NCI-H2227 (cell line): ENCODE measurements around the gene AKAP12.
A peak's percentile ranks its signal among the peaks of the same experiment; 100 is the strongest.
"Not testable (repeated sequence)": the region's sequence is repeated elsewhere in the genome, so short reads cannot be mapped to it uniquely, and the experiment has no call there.

Source experiments
- DNase-seq: peaks from one replicate; lab custom pipeline; 2025; ENCODE audit not compliant: unreplicated experiment; lab: John Stamatoyannopoulos, UW

The AKAP12 gene

DNA sequence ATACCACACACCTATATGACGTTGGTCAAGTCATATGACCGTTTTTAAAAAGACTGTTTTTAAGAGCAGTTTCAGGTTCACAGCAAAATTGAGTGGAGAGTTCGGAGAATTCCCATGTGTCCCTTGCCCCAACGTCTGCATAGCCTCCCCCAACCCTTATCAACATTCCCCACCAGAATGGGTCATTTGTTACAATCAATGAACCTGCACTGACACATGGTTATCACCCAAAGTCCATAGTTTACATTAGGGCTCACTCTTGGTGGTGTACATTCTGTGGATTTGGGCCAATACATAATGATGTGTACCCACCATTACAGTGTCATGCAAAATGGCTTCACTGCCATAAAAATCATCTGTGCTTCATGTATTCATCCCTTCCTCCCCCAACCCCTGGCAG lies 99.6 kb downstream of the AKAP12 start:
- DNase-seq: no peak

DNA sequence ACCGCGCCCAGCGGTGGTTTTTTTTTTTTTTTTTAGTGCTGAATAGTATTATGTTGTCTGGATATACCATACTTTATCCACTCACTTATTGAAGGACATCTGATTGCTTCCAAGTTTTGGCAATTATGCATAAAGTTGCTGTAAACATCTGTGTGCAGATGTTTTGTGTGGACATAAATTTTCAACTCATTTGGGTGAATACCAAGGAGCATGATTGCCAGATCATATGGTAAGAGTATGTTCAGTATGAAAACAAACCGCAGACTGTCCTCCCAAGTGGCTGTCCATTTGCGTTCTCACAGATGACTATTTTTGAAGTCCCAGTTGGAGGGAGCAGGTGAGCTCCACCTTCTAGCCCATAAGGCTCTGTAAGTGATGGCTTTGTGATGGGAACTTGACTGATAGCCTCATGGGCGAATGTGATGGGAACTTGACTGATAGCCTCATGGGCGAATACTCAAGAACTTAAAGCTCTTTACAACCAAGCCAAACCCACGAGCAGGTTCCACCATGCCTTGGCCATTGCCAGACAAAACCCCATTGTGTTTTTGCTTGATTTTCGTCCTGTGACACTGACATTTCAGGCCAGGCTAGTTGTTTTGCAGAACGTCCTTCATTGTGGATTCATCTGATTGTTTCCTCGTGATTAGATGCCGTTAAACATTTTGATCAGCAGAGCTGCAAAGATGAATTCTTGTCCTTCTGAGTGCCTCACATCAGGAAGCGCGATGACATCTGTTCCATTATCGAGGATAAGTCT lies 100.6 kb downstream of the AKAP12 start:
- DNase-seq: no peak

DNA sequence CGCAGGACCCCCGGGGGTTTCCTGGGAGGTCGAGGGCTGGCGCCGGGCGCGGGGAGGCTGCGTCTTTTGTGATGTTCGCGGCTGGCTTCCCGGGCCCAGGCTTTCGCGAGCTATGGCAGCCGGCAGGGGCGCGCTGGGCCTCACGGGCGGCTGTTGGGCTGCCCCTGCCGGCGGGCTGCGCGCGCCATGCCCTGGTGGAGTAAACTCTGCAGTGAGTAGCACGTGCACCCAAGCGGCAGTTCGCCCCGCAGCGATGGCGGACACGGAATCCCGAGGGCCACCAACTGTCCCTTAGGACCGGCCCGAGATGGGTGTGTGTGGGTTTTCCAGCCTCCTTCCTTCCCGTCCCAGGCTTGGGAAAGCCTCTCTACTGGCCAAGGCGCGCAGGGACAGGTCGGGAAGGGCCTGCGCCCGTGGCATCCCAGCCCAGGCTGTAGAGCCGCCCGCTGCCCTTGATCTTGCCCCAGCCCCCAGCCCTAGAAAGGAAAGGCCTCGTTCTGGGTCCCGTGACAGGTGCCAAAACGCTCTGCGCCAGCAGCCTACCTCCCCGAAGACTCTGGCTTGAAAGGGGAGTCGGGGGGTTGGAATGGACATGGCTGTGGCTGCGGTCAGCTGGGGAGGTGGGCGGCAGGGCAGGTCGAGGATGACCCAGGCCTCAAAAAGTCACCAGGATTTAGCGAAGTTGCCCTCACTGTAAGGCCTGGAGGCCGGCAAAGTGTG lies 101.9 kb downstream of the AKAP12 start:
- DNase-seq: no peak

DNA sequence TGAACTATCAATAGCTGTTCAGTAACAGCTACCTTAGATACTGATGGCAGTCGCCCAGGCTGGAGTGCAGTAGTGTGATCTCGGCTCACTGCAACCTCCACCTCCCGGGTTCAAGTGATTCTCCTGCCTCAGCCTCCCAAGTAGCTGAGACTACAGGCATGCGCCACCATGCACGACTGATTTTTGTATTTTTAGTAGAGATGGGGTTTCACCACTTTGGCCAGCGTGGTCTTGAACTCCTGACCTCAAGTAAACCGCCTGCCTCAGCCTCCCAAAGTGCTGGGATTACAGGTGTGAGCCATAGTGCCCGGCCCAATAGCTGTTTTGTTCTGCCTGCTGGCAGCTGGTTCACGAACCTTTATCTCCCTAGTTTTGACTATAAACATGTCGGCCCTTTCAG lies 103.0 kb downstream of the AKAP12 start:
- DNase-seq: not testable (repeated sequence)

DNA sequence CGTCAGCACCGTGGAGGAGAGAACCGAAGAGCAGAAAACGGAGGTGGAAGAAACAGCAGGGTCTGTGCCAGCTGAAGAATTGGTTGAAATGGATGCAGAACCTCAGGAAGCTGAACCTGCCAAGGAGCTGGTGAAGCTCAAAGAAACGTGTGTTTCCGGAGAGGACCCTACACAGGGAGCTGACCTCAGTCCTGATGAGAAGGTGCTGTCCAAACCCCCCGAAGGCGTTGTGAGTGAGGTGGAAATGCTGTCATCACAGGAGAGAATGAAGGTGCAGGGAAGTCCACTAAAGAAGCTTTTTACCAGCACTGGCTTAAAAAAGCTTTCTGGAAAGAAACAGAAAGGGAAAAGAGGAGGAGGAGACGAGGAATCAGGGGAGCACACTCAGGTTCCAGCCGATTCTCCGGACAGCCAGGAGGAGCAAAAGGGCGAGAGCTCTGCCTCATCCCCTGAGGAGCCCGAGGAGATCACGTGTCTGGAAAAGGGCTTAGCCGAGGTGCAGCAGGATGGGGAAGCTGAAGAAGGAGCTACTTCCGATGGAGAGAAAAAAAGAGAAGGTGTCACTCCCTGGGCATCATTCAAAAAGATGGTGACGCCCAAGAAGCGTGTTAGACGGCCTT lies 110.0 kb downstream of the AKAP12 start:
- no peak for DNase-seq

DNA sequence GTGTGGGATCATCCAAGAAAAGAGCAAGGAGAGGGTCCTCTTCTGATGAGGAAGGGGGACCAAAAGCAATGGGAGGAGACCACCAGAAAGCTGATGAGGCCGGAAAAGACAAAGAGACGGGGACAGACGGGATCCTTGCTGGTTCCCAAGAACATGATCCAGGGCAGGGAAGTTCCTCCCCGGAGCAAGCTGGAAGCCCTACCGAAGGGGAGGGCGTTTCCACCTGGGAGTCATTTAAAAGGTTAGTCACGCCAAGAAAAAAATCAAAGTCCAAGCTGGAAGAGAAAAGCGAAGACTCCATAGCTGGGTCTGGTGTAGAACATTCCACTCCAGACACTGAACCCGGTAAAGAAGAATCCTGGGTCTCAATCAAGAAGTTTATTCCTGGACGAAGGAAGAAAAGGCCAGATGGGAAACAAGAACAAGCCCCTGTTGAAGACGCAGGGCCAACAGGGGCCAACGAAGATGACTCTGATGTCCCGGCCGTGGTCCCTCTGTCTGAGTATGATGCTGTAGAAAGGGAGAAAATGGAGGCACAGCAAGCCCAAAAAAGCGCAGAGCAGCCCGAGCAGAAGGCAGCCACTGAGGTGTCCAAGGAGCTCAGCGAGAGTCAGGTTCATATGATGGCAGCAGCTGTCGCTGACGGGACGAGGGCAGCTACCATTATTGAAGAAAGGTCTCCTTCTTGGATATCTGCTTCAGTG lies 110.8 kb downstream of the AKAP12 start:
- DNase-seq: no peak

DNA sequence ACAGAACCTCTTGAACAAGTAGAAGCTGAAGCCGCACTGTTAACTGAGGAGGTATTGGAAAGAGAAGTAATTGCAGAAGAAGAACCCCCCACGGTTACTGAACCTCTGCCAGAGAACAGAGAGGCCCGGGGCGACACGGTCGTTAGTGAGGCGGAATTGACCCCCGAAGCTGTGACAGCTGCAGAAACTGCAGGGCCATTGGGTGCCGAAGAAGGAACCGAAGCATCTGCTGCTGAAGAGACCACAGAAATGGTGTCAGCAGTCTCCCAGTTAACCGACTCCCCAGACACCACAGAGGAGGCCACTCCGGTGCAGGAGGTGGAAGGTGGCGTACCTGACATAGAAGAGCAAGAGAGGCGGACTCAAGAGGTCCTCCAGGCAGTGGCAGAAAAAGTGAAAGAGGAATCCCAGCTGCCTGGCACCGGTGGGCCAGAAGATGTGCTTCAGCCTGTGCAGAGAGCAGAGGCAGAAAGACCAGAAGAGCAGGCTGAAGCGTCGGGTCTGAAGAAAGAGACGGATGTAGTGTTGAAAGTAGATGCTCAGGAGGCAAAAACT lies 111.5 kb downstream of the AKAP12 start:
- no peak for DNase-seq

DNA sequence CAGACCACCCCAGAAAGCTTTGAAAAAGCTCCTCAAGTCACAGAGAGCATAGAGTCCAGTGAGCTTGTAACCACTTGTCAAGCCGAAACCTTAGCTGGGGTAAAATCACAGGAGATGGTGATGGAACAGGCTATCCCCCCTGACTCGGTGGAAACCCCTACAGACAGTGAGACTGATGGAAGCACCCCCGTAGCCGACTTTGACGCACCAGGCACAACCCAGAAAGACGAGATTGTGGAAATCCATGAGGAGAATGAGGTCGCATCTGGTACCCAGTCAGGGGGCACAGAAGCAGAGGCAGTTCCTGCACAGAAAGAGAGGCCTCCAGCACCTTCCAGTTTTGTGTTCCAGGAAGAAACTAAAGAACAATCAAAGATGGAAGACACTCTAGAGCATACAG lies 112.0 kb downstream of the AKAP12 start:
- DNase-seq: no peak

DNA sequence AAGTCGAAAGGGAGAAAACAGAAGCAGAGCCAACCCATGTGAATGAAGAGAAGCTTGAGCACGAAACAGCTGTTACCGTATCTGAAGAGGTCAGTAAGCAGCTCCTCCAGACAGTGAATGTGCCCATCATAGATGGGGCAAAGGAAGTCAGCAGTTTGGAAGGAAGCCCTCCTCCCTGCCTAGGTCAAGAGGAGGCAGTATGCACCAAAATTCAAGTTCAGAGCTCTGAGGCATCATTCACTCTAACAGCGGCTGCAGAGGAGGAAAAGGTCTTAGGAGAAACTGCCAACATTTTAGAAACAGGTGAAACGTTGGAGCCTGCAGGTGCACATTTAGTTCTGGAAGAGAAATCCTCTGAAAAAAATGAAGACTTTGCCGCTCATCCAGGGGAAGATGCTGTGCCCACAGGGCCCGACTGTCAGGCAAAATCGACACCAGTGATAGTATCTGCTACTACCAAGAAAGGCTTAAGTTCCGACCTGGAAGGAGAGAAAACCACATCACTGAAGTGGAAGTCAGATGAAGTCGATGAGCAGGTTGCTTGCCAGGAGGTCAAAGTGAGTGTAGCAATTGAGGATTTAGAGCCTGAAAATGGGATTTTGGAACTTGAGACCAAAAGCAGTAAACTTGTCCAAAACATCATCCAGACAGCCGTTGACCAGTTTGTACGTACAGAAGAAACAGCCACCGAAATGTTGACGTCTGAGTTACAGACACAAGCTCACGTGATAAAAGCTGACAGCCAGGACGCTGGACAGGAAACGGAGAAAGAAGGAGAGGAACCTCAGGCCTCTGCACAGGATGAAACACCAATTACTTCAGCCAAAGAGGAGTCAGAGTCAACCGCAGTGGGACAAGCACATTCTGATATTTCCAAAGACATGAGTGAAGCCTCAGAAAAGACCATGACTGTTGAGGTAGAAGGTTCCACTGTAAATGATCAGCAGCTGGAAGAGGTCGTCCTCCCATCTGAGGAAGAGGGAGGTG lies 112.9 kb downstream of the AKAP12 start:
- DNase-seq: no peak

DNA sequence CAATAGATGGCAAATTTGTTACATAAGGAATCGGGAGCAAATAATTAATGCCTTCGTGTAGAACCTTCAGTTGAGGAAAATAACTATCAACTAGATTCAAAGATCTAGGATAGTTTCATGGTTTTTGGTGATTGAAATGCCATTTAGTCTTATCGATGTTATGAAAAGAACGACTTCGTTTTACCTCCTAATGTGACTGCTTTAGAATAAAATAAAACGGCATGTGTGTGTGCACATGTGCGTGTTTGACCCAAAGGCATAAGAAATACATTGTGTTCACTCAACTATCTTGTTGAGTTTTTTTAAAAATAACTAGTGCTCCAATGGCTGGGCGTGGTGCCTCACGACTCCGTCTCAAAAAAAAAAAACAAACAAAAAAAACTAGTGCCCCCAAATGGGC lies 114.0 kb downstream of the AKAP12 start:
- no peak for DNase-seq

DNA sequence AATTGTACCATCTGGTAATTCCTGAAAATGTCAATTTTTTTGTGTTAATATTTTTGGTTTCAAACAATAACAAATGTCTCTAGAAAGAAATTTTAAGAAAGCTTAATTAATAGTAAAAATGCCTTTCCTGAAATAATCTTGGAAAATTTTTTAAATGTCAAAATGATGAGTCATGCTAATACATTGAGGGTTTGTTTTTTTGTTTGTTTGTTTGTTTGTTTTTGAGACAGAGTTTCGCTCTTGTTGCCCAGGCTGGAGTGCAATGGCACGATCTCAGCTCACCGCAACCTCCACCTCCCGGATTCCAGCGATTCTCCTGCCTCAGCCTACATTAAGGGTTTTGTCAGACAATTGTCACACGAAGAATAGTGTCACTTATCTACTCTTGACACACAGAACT lies 117.2 kb downstream of the AKAP12 start:
- not testable (repeated sequence) for DNase-seq

DNA sequence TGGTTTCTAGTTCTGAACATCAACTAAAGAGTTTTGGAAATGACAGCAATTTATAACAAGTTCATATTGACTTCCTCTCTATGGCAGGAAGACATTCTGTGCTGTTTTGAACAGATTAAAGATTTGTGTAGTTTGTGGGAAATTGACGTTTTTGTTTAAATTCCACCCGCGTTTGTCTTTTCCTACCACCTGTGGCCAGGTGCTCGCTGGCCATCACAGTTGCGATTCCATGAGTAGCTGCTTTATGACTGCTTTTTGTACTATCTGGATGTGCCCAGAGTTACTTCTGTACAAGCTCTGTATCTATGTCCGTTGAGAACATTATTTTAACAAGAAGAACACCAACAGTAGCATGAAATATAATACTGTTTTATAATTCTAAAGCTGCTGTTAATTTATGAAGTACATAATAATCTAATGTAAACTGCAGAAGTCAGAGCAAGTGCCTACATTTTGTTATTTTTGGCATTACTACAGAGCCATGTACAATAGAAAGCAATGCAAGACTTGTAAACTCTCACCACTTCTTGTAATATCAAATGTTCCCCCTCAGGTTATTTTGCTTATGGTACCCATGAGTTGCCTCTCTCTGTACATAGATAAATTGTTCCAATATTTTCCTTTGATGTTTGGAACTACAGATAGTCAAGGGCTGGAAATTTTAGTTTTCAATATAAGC lies 118.1 kb downstream of the AKAP12 start:
- DNase-seq: no peak

DNA sequence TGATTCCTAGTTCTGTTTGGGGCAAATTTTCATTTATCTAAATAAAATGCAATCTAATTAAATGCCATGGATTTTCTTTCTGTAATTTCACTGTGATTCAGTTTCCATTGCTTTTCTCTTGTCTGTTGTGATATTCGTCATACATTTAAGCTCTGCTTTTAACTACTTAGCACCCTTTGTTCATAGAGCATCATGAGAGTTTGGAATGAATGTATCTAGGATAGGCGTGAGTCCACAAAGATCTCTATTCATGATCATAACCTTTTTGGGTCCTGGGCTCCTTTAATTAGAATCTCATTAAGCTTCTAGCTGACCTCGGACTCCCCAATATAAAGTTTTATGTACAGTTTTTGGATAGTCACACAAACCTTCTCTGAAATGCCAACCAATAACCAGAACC lies 118.7 kb downstream of the AKAP12 start:
- no peak for DNase-seq

DNA sequence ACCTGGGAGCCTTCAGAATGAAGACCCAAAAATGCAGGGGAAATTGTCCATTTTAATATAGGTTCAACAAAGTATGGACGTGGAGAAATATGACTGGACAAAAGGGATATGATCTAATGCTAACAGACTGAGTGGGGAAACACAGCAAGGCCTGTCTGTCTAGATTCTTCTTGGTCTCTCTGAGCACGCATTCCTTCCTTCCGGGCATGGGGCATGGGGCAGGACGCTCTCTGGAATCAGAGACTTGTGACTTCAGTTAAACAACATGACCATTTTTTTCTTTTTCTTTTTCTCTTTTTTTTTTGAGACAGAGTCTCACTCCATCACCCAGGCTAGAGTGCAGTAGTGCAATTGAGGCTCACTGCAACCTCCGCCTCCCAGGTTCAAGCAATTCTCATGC lies 119.7 kb downstream of the AKAP12 start:
- no peak for DNase-seq

DNA sequence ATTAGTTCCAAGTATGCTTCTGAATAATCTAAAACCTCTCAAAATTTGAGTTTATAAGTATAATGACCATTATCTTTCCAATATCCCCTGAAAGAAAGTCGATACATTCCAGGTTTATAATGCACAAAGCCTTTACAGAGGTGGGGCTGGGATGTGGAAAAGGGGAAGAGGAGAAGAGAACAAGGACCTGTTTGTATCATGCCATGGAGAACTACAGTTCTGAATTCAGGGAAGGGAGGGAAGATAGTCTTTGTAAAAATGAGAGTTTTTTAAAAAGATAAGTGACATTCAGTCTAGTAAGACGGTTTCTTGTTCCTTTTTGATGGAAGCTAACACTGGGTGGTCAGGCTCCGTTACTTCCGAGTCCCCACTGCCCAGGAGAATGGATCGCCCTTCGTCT lies 125.5 kb downstream of the AKAP12 start:
- no peak for DNase-seq

DNA sequence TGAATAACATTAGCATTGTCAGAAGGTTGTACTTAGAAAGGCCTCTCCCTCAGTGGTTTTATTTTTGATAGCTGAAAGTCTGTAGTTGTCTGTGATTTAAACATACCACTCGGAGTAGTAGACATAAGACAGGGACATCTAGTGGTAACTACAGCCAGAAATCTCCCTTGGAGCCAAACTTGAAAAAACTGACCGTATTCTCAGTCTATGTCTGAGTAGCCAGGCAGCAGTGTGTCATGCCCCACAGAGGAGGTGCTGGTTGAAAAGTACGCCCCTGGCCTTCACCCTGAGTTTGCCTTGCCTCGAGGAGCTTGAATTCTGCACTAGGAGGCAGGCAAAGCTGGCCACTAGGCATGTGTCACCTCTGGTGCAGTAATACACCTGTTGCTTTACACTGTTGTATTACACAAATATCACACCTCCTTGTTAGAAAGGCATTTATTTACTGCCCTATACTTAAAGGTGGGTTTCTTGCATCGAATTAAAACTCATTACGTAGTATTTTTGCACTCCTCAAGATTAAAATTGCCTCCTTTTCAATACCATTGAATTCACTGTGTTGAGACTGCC lies 130.8 kb downstream of the AKAP12 start:
- no peak for DNase-seq

DNA sequence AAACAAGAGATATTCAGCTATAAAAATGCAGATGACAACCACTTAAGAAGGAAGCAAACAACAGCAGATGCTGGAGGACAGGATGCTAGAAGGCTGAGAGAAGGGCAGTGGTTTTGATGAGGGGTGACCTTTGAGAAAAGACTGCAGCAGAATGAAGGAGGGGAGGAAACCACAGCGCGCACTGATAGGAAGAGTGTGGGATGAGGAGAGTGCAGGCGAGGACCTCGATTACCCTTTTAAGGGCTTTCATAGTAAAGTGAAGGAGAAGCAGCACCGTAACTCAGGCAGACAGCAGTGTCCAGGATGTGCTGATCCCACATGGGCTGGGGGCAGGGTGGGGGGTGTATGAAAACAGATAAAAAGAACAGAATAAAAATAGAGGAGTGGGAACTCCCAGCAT lies 132.4 kb downstream of the AKAP12 start:
- no peak for DNase-seq

DNA sequence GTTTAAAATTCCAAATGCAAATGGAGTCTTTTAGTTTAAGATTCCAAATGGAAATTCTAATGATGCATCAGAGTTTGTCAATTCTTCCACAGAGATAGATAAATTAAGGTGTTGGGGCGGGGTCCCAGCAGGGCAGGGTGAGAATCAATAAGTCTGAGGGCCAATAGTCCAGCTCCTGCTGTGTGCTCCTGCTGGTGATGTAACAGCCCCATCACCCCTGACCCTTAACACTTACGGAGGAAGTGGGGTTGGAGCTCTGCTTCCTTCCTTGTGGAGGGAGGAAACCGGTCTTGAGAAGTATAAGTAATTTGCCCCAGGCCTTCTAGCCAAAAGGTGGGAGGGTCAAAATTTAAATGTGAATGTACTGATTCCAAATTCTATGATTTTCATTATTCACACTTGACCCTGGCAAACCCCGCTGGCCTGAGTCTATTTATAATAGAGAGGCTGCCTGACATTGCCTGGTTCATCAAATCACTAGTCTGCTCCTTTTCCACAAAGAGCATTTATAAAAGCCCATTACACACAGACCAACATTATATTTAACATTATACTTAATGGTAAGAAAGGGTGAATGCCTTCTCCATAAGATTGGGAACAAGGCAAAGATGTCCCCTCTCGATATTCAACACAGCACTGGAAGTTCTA lies 134.4 kb downstream of the AKAP12 start:
- DNase-seq: peak; percentile 46

DNA sequence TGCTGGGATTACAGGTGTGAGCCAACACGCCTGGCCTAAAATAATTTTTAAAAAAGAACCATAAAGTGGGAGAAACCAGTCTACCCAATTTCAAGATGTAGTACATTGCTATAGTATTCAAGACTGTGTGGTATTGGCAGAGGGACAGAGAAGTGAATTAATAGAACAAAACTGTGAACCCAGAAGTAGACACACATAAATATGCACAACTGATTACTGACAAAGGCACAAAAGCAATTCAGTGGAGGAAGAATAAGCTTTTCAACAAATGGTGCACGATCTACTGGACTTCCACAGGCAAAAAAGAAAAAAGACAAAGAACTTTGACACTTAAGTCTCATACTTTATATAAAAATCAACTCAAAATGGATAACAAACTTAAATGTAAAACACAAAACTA lies 136.1 kb downstream of the AKAP12 start:
- no peak for DNase-seq
